ENCODE data around the gene SCAMP2.

DNA sequence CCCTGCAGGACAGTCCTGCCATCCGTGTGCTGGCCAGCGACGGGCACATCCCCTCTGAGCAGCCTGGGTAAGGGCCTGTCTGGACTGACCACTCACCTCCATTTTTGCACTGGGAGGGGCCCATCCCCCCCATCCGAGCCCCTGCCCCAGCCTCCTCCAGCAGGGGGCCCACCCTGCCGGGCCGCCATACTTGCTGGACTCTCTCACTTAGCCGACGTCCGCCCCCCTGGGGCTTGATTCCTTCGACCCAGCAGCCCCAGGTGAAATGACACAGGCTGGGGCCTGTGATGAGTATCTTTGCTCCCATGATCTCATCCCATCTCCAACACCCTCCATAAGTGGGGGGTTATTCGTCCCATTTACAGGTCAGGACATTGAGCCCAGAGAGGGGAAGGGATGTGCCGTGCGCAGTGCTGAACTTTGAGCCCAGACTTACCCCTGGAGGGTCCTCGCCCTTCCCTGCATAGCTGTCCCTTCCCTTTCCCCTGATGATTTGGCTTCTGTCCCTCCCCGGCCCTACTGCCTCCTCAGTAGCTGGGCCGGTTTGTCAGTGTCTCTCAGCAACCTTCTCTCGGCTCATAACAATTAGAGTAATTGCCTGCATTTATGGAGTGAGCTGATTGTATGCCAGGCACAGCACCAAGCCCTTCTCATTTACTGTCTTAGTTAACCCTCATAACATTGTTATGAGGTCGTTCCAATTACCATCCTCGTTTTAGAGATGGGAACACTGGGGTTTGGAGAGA lies 56.4 kb downstream of the SCAMP2 start:
- TF ChIP-seq, protein P1, sequence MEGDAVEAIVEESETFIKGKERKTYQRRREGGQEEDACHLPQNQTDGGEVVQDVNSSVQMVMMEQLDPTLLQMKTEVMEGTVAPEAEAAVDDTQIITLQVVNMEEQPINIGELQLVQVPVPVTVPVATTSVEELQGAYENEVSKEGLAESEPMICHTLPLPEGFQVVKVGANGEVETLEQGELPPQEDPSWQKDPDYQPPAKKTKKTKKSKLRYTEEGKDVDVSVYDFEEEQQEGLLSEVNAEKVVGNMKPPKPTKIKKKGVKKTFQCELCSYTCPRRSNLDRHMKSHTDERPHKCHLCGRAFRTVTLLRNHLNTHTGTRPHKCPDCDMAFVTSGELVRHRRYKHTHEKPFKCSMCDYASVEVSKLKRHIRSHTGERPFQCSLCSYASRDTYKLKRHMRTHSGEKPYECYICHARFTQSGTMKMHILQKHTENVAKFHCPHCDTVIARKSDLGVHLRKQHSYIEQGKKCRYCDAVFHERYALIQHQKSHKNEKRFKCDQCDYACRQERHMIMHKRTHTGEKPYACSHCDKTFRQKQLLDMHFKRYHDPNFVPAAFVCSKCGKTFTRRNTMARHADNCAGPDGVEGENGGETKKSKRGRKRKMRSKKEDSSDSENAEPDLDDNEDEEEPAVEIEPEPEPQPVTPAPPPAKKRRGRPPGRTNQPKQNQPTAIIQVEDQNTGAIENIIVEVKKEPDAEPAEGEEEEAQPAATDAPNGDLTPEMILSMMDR (IDR thresholded peaks at IDR 0.05), result no peak
- no peak for TF ChIP-seq REST (IDR thresholded peaks at IDR 0.05; ENCODE audit: insufficient read depth in 1 of 2, low read depth in 2 of 2, low read length in 1 of 2)
